ENCODE measurements around the gene LY86. TPM values are rescaled to one million over a fixed set of nuclear protein-coding genes. Genes with fewer than 3 reads are reported as not detected.

LY86 gene
- total and polyA plus RNA-seq, 3 donors from 2014 or later: 0.87 to 3.5 (median 1.6) TPM

DNA sequence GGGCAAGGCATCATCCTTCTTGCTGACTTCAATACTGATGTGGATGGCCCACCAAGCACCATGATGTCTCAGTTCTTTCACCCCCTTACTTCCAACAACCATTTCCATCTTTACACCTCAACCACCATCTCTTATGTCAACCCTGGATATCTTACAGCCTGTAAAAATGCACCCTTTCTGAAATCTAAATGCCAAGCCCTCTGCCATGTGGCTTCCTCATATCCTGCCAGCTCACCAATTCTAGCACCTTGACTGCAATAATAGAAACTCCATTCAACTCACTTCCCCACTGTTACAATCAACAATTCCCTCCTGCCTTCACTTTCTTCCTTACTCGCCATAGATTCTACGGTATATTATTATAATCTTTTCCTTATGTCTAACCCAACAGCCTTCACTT lies 57.9 kb downstream of the LY86 start:
- H3K4me1 ChIP-seq: no peaks in the 10 kb centered on the region
- 89 to 91% methylated on average over 2 of the region's 2 CpGs for WGBS, 2 donors
- intact Hi-C loops (cut with DNase I; ENCODE audit: low total_unique reads): no loop called here

DNA sequence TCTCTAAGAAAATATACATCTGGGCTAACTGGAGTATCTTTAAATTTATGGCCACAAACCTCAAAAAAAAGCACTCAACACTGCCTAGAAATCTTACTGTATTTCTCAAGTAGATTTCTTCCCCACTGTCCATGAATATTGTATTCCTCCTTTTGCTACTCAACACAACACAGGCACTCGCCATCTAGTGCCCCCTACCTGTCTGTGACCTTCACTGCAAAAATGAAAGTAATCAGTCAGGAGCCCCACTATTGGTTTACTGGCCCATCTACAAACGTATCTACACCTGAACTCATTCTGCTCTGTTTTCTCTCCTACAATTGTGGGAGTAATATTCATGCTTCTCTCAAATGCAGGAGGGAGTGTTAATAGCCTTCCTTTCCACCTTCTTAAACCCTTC lies 58.3 kb downstream of the LY86 start:
- intact Hi-C loops (cut with DNase I; ENCODE audit: low total_unique reads): no loop called here
- Histone ChIP-seq H3K9me3 (no peaks in the 10 kb centered on the region), H3K27ac (no peak overlapping the region), H3K4me3 (no peak overlapping the region), H3K27me3 (no peaks in the 10 kb centered on the region), H3K36me3 (ENCODE audit: low read depth, missing control alignments) (no peaks in the 10 kb centered on the region), H3K4me1 (no peaks in the 10 kb centered on the region)
- no peak for TF ChIP-seq CTCF (IDR thresholded peaks at IDR 0.05)
- TF ChIP-seq POLR2A (IDR thresholded peaks at IDR 0.05): no peak
- WGBS, 2 donors: 66 to 91% methylated on average over 2 of the region's 2 CpGs
- no peak for DNase-seq

More for the DNA sequence above, 57.9 kb downstream of the LY86 start:
- no peaks in the 10 kb centered on the region for H3K27me3 ChIP-seq
- TF ChIP-seq CTCF (IDR thresholded peaks at IDR 0.05): no peak
- TF ChIP-seq POLR2A (IDR thresholded peaks at IDR 0.05): no peak
- no peaks in the 10 kb centered on the region for H3K36me3 ChIP-seq (ENCODE audit: low read depth, missing control alignments)
- no peak overlapping the region for H3K27ac ChIP-seq
- no peak overlapping the region for H3K4me3 ChIP-seq
- DNase-seq: no peak
- H3K9me3 ChIP-seq: no peaks in the 10 kb centered on the region

DNA sequence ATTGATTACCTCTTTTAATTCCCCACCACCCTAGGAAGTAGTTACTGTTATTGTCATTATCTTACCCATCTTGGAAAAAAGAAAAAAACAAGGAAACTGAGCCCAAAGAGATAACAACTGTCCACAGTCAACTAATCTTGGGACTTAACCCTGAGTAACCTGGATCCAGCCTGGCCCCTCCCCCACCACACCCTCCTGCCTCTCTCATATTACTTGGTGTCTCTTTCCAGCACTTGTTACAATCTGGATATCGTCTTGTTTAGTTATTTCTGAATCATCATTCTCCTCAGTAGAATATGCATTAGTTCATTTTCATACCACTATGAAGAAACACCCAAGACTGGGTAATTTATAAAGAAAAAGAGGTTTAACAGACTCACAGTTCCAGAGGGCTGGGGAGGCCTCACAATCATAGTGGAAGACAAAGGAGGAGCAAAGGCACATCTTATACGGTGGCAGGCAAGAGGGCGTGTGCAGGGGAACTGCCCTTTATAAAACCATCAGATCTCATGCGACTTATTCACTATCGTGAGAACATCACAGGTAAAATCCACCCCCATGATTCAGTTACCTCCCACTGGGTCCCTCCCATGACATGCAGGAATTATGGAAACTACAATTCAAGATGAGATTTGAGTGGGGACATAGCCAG lies 60.3 kb downstream of the LY86 start:
- no peaks in the 10 kb centered on the region for H3K4me1 ChIP-seq
- intact Hi-C loops (cut with DNase I; ENCODE audit: low total_unique reads): no loop called here
- no peak overlapping the region for H3K27ac ChIP-seq
- H3K4me3 ChIP-seq: no peak overlapping the region
- DNase-seq: no peak
- H3K27me3 ChIP-seq: no peaks in the 10 kb centered on the region
- H3K36me3 ChIP-seq (ENCODE audit: low read depth, missing control alignments): no peaks in the 10 kb centered on the region
- TF ChIP-seq POLR2A (IDR thresholded peaks at IDR 0.05): no peak
- no peak for TF ChIP-seq CTCF (IDR thresholded peaks at IDR 0.05)
- no peaks in the 10 kb centered on the region for H3K9me3 ChIP-seq
- whole genome bisulfite sequencing, 2 donors: 92 to 97% methylated on average over 5 of the region's 5 CpGs

- intact Hi-C loops (cut with DNase I; ENCODE audit: low total_unique reads): no loop called here
- Histone ChIP-seq H3K4me1 (no peaks in the 10 kb centered on the region), H3K27me3 (no peaks in the 10 kb centered on the region), H3K36me3 (ENCODE audit: low read depth, missing control alignments) (no peaks in the 10 kb centered on the region), H3K9me3 (no peaks in the 10 kb centered on the region), H3K27ac (no peak overlapping the region), H3K4me3 (no peak overlapping the region)
- no peak for DNase-seq
- TF ChIP-seq CTCF (IDR thresholded peaks at IDR 0.05) (no peak), POLR2A (IDR thresholded peaks at IDR 0.05) (no peak)
- 89 to 91% methylated on average over 7 of the region's 7 CpGs for WGBS, 2 donors
Measured at GRCh38 chr6:6649824-6650349, 61.4 kb downstream of the LY86 start.

DNA sequence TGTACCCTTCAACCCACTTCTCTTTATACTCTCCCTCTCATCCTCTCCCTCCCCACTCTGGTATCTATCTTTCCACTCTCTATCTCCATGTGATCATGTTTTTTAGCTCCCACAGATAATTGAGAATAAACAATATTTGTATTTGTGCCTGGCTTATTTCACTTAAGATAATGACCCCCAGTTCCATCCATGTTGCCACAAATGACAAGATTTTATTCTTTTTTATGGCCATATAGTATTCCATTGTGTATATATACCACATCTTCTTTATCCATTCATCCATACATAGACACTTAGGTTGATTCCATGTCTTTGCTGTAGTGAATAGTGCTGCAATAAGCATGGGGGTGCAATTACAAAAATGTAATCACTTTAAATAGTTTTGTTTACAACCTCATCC lies 62.3 kb downstream of the LY86 start:
- Histone ChIP-seq H3K36me3 (ENCODE audit: low read depth, missing control alignments) (no peaks in the 10 kb centered on the region), H3K27me3 (no peaks in the 10 kb centered on the region), H3K9me3 (no peaks in the 10 kb centered on the region), H3K4me3 (no peak overlapping the region), H3K27ac (no peak overlapping the region), H3K4me1 (no peaks in the 10 kb centered on the region)
- no peak for DNase-seq
- TF ChIP-seq CTCF (IDR thresholded peaks at IDR 0.05): no peak
- TF ChIP-seq POLR2A (IDR thresholded peaks at IDR 0.05): no peak
- intact Hi-C loops (cut with DNase I; ENCODE audit: low total_unique reads): no loop called here

All from testis (tissue), 3 donors.